D721Med (cell line): ENCODE data around the gene IL2RG.

Experiments
- DNase-seq: peaks from one replicate; pipeline ENCODE4 v3.0.0; 2011; ENCODE audit warnings: low spot score; ENCODE audit not compliant: insufficient read length
- FAIRE-seq: peaks from 2 replicates; lab custom pipeline; 2011; peaks lifted over from hg19 to GRCh38; lab: Jason Lieb, UNC
- CTCF ChIP-seq: IDR thresholded peaks from 2 replicates; pipeline ENCODE4 v1.5.1; 2012; ENCODE audit warnings: mild to moderate bottlenecking, control low read depth; ENCODE audit not compliant: insufficient read depth; ENCODE audit errors: missing control alignments

IL2RG gene

GRCh38 chrX:71095981-71096759 lies 15.2 kb downstream of the IL2RG start:
- no peak for TF ChIP-seq CTCF
- FAIRE-seq (no peak), DNase-seq (peak; percentile 32)

GRCh38 chrX:71095555-71095980 lies 15.8 kb downstream of the IL2RG start, which contains the start of gene FOXO4:
TSS of gene FOXO4 (plus strand) at chrX:71095851. CDS start at chrX:71096529, 678 bp downstream.
- peak; percentile 71 for DNase-seq
- TF ChIP-seq CTCF = no peak
- no peak for FAIRE-seq

GRCh38 chrX:71095033-71095432 lies 16.3 kb downstream of the IL2RG start:
- no peak for TF ChIP-seq CTCF
- no peak for FAIRE-seq
- DNase-seq = no peak

GRCh38 chrX:71091263-71091662 lies 20.1 kb downstream of the IL2RG start:
- DNase-seq (no peak), FAIRE-seq (no peak)
- no peak for TF ChIP-seq CTCF

GRCh38 chrX:71085900-71086299 lies 25.5 kb downstream of the IL2RG start:
- no peak for TF ChIP-seq CTCF
- DNase-seq (no peak), FAIRE-seq (no peak)

- FAIRE-seq = no peak
- no peak for DNase-seq
- no peak for TF ChIP-seq CTCF
Observed at GRCh38 chrX:71082822-71083221, 28.6 kb downstream of the IL2RG start.

- FAIRE-seq = no peak
- TF ChIP-seq CTCF = no peak
- DNase-seq = no peak
Observed at GRCh38 chrX:71082124-71082647, 29.2 kb downstream of the IL2RG start.
